Measurements from ENCODE around the gene SOX8. TPM values are rescaled to one million over a fixed set of nuclear protein-coding genes. Genes with fewer than 3 reads are reported as not detected.

Gene SOX8
- polyA plus RNA-seq, 1 experiment = not detected

- DNase-seq (ENCODE audit: low read depth, low spot score) = no peak
- H3K4me3 ChIP-seq (ENCODE audit: low read depth, low read length) = no peak overlapping the region
- POLR2A ChIA-PET = no interaction called here
- CTCF ChIA-PET = interaction anchor here (0.5 kb wide), 1 partner anchor 43 kb away, joined by 4 read pairs; no protein-coding TSS in a partner anchor
- no peak overlapping the region for H3K27ac ChIP-seq (ENCODE audit: low read depth, low read length)
- H3K9me3 ChIP-seq (ENCODE audit: control insufficient read depth, insufficient read depth, low read length) = no peaks in the 10 kb centered on the region; the same call in 1 of the 2 replicates
- H3K27me3 ChIP-seq (ENCODE audit: control insufficient read depth, insufficient read depth, low read length) = peaks cover 32% of the 10 kb centered on the region
- TF ChIP-seq CTCF (IDR thresholded peaks at IDR 0.05; ENCODE audit: low read depth, low read length) = no peak
Observed at GRCh38 chr16:1014221-1014620, 32.7 kb downstream of the SOX8 start.

- no peaks in the 10 kb centered on the region; the same call in 1 of the 2 replicates for H3K9me3 ChIP-seq (ENCODE audit: control insufficient read depth, insufficient read depth, low read length)
- ChIA-PET CTCF (no interaction called here), POLR2A (interaction anchor here (0.7 kb wide), 1 partner anchor 24 kb away, joined by 3 read pairs; no protein-coding TSS in a partner anchor)
- H3K4me3 ChIP-seq (ENCODE audit: low read depth, low read length) = no peak overlapping the region
- no peak overlapping the region for H3K27ac ChIP-seq (ENCODE audit: low read depth, low read length)
- no peak for DNase-seq (ENCODE audit: low read depth, low spot score)
- TF ChIP-seq CTCF (IDR thresholded peaks at IDR 0.05; ENCODE audit: low read depth, low read length) = no peak
- peaks cover 25% of the 10 kb centered on the region for H3K27me3 ChIP-seq (ENCODE audit: control insufficient read depth, insufficient read depth, low read length)
Observed at GRCh38 chr16:1014771-1015495, 33.4 kb downstream of the SOX8 start.

DNA sequence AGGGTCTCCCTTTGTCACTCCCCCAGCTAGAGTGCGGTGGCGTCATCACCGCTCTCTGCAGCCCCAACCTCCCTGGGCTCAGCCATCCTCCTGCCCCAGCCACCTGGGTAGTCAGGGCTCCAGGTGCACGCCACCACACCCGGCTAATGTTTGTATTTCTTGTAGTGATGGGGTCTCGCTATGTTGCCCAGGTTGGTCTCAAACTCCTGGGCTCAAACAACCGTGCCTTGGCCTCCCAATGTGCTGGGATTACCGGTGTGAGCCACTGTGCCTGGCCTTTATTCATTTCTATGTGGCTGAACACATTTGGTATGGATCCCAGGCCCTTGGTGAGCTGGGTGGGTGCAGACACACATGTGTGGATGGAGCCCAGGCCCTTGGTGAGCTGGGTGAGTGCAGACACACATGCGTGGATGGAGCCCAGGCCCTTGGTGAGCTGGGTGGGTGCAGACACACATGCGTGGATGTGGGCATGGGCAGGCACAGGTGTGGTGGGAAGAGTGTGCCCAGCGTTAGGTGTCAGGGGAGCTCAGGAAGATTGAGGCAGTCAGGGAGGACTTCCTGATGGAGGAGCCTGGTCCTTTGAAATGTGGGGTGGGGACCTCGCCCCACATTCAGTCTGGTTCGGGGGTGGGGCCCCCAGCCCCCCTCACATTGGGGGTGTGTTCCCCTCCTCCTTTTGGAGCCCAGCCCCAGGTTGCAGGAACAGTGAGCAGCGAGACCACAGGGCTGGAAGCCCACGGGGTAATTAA, 37.1 kb downstream of the SOX8 start:
- Histone ChIP-seq H3K27me3 (ENCODE audit: control insufficient read depth, insufficient read depth, low read length) (peaks cover 14% of the 10 kb centered on the region), H3K9me3 (ENCODE audit: control insufficient read depth, insufficient read depth, low read length) (no peaks in the 10 kb centered on the region), H3K27ac (ENCODE audit: low read depth, low read length) (no peak overlapping the region), H3K4me3 (ENCODE audit: low read depth, low read length) (no peak overlapping the region)
- POLR2A ChIA-PET = no interaction called here
- no peak for DNase-seq (ENCODE audit: low read depth, low spot score)
- CTCF ChIA-PET = no interaction called here
- TF ChIP-seq CTCF (IDR thresholded peaks at IDR 0.05; ENCODE audit: low read depth, low read length) = no peak

DNA sequence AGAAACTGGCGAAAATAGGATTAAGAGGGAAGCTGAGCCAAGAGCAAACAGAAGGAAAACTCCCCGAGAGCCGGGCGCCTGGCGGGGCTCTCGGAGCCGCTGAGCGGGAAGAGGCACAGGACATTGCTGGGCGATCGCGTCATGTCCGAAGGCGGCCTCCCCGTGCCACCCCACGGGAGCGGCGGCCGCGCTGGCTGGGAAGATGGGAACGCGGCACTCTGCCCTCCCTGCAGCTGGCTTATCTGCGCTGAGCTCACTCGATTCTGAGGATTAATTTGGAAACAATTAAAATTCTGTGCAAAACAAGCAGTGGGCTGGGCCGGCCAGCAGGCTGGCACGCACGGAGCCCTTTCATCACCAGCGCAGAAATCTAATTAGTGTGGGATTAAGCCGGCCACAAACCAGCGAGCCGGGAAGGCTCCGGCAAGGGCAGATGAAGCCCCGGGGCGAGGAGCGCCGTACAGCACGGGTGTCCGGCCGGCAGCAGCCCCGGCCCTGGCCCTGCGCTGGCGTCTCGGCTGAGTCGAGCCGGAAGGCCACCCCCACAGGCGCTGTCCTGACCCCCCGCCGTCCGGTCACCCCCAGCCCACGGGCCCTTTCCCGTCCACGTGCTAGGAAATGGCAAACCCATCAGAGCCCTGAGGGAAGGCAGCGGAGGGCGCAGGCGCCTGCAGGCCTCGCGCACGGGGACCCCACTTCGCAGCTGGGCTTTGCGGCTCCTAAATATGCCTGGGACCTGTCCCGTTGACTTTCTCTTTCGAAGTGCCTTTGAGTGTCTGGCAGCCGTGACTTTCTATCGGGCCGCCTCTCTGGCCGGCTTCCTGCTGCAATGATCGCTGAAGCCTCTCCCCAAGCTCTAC, 37.9 kb downstream of the SOX8 start:
- no peak for TF ChIP-seq CTCF (IDR thresholded peaks at IDR 0.05; ENCODE audit: low read depth, low read length)
- Histone ChIP-seq H3K27me3 (ENCODE audit: control insufficient read depth, insufficient read depth, low read length) (peaks cover 14% of the 10 kb centered on the region), H3K27ac (ENCODE audit: low read depth, low read length) (no peak overlapping the region), H3K9me3 (ENCODE audit: control insufficient read depth, insufficient read depth, low read length) (peaks cover 3% of the 10 kb centered on the region; the same call in 1 of the 2 replicates), H3K4me3 (ENCODE audit: low read depth, low read length) (no peak overlapping the region)
- ChIA-PET POLR2A (no interaction called here), CTCF (no interaction called here)
- no peak for DNase-seq (ENCODE audit: low read depth, low spot score)
